GM23338 (cell line): ENCODE measurements around the gene DDN. TPM values are rescaled to one million over a fixed set of nuclear protein-coding genes. Genes with fewer than 3 reads are reported as not detected.
A peak's percentile ranks its signal among the peaks of the same experiment; 100 is the strongest.

Experiments
- ATAC-seq: fragments of 200-7000 bp; cut with Tn5 transposase; 3 replicates; pipeline ENCODE4 v1.9.1; 2020
- DNase-seq: peaks from one replicate; pipeline ENCODE4 v3.0.0-alpha.2; 2015; ENCODE audit warnings: low spot score
- H2AFZ ChIP-seq: fragments of 200-600 bp; sonication (generic); 2 replicates; pipeline ENCODE4 v1.8.0; 2016; ENCODE audit warnings: antibody characterized with exemption, mild to moderate bottlenecking, moderate library complexity
- H3F3A ChIP-seq: fragments of 200-600 bp; sonication (generic); replicated peaks from 2 replicates; pipeline ENCODE4 v1.8.0; 2017; ENCODE audit warnings: antibody characterized with exemption, mixed run types, low read depth
- H3K27ac ChIP-seq: fragments of 200-600 bp; sonication (generic); 2 replicates; pipeline ENCODE4 v1.6.1; 2016; ENCODE audit warnings: low read depth
- H3K27me3 ChIP-seq: fragments of 200-600 bp; sonication (generic); 2 replicates; pipeline ENCODE4 v1.8.0; 2016; ENCODE audit warnings: mild to moderate bottlenecking, mixed run types, moderate library complexity; ENCODE audit not compliant: insufficient read depth
- H3K36me3 ChIP-seq: fragments of 200-600 bp; sonication (generic); 2 replicates; pipeline ENCODE4 v1.8.0; 2016; ENCODE audit warnings: mild to moderate bottlenecking; ENCODE audit not compliant: insufficient read depth
- H3K4me1 ChIP-seq: fragments of 200-600 bp; sonication (generic); 2 replicates; pipeline ENCODE4 v1.8.0; 2016; ENCODE audit warnings: mild to moderate bottlenecking, moderate library complexity; ENCODE audit not compliant: insufficient read depth
- H3K4me2 ChIP-seq: fragments of 200-600 bp; sonication (generic); 2 replicates; pipeline ENCODE4 v1.7.1; 2017; ENCODE audit warnings: mixed run types
- H3K4me3 ChIP-seq: fragments of 200-600 bp; sonication (generic); 2 replicates; pipeline ENCODE4 v1.6.1; 2016; ENCODE audit warnings: mixed run types
- H3K79me2 ChIP-seq: fragments of 200-600 bp; sonication (generic); replicated peaks from 2 replicates; pipeline ENCODE4 v1.8.0; 2017; ENCODE audit warnings: mild to moderate bottlenecking; ENCODE audit not compliant: insufficient read depth
- H3K9me2 ChIP-seq: fragments of 200-600 bp; sonication (generic); 2 replicates; pipeline ENCODE4 v1.8.0; 2017; ENCODE audit not compliant: insufficient read depth
- H4K20me1 ChIP-seq: fragments of 200-600 bp; sonication (generic); replicated peaks from 2 replicates; pipeline ENCODE4 v1.8.0; 2017; ENCODE audit warnings: mild to moderate bottlenecking; ENCODE audit not compliant: insufficient read depth
- H3K27ac Mint-ChIP-seq: 2 replicates; pipeline ENCODE4 v1.8.0; 2020; ENCODE audit warnings: inconsistent platforms, mild to moderate bottlenecking, moderate library complexity, mixed read lengths
- H3K27me3 Mint-ChIP-seq: 3 replicates; pipeline ENCODE4 v1.8.0; 2022; ENCODE audit warnings: low read depth, mild to moderate bottlenecking, moderate library complexity, mixed read lengths, inconsistent platforms; ENCODE audit not compliant: insufficient read depth, poor library complexity
- H3K36me3 Mint-ChIP-seq: 3 replicates; pipeline ENCODE4 v1.8.0; 2021; ENCODE audit warnings: low read depth, mild to moderate bottlenecking, inconsistent platforms, moderate library complexity, mixed read lengths
- H3K4me1 Mint-ChIP-seq: 3 replicates; pipeline ENCODE4 v1.8.0; 2020; ENCODE audit warnings: mild to moderate bottlenecking, inconsistent platforms, mixed read lengths
- H3K4me3 Mint-ChIP-seq: 3 replicates; pipeline ENCODE4 v1.8.0; 2021; ENCODE audit warnings: moderate library complexity, mild to moderate bottlenecking, inconsistent platforms, mixed read lengths
- H3K9me3 Mint-ChIP-seq: 3 replicates; pipeline ENCODE4 v1.8.0; 2020; ENCODE audit warnings: moderate library complexity, mild to moderate bottlenecking, inconsistent platforms, mixed read lengths
- EZH2 ChIP-seq: fragments of 200-600 bp; sonication (generic); IDR thresholded peaks from one replicate; pipeline ENCODE4 v1.8.0; 2017; ENCODE audit warnings: antibody characterized with exemption, mild to moderate bottlenecking, low read depth; ENCODE audit not compliant: unreplicated experiment
- EZH2phosphoT487 ChIP-seq: fragments of 200-600 bp; sonication (generic); IDR thresholded peaks from one replicate; pipeline ENCODE4 v1.8.1; 2018; ENCODE audit warnings: antibody characterized with exemption; ENCODE audit not compliant: unreplicated experiment
- JUNB ChIP-seq: IDR thresholded peaks from one replicate; pipeline ENCODE4 v1.6.1; 2016; ENCODE audit warnings: antibody characterized with exemption; ENCODE audit not compliant: unreplicated experiment
- NANOG ChIP-seq: IDR thresholded peaks from 2 replicates; pipeline ENCODE4 v1.6.1; 2016; ENCODE audit warnings: antibody characterized with exemption, borderline replicate concordance
- POLR2AphosphoS5 ChIP-seq: IDR thresholded peaks from 2 replicates; pipeline ENCODE4 v1.6.1; 2016; ENCODE audit warnings: antibody characterized with exemption, low read depth
- STAT1 ChIP-seq: IDR thresholded peaks from one replicate; pipeline ENCODE4 v1.6.1; 2016; ENCODE audit warnings: antibody characterized with exemption; ENCODE audit not compliant: unreplicated experiment
- ZNF114 ChIP-seq: fragments of 250-450 bp; sonication (Bioruptor Pico); IDR thresholded peaks from 2 replicates; pipeline ENCODE4 v1.5.0; 2020; ENCODE audit warnings: mild to moderate bottlenecking, moderate library complexity
- polyA plus RNA-seq: library from polyadenylated mRNA; unstranded; fragments of >200 nt; fragmentation: Nextera tagmentation; extraction: Ambion mirVana; gene quantifications from 2 replicates; pipeline ENCODE4 v1.2.1, GENCODE V29; 2016
- total RNA-seq: library from RNA; depleted of rRNA; stranded (reverse); fragments of >200 nt; shearing (Covaris generic); gene quantifications from 2 replicates; pipeline ENCODE4 v1.2.3, GENCODE V29; 2014
- TF ChIP-seq, protein P1 (sequence below): IDR thresholded peaks from one replicate; pipeline ENCODE4 v1.6.1; 2018; ENCODE audit warnings: antibody characterized with exemption; ENCODE audit not compliant: unreplicated experiment
- TF ChIP-seq, protein P2 (sequence below), 2 experiments: fragments of 200-600 bp in 1 of 2; sonication (generic) in 1 of 2; conservative IDR thresholded peaks; 2 replicates each; pipeline versions ENCODE4 v1.5.1 to v1.6.1; 2016 to 2017; ENCODE audit warnings: antibody characterized with exemption in 2 of 2, low read depth in 2 of 2, mild to moderate bottlenecking in 2 of 2, moderate library complexity in 1 of 2
- TF ChIP-seq, protein P3 (sequence below): fragments of 250-450 bp; sonication (Bioruptor Pico); IDR thresholded peaks from 2 replicates; pipeline ENCODE4 v1.5.0; 2020; ENCODE audit warnings: mild to moderate bottlenecking, moderate library complexity
- TF ChIP-seq, protein P4 (sequence below): IDR thresholded peaks from 2 replicates; pipeline ENCODE4 v1.6.1; 2016; ENCODE audit warnings: antibody characterized with exemption

DDN gene
- total and polyA plus RNA-seq, 2 experiments from 2014 or later = 0.10 TPM; not detected in 1

DNA sequence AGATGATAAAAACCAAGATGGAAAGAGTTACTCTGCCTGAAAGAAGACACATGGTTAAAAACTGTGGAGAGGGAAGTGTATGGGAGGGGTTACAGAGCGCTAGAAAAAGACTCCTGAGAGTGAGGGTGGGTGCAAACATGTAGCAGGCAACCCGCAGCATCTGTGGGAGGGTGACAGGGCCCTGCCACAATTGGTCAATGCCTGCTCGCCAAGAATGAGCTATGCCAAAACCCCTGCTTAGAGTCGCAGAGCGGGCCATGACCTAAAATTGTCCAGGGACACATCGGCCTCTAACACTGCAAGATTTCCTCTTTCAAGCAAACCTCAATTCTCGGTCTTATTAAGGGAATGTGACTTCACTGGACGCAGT, 18.7 kb upstream of the DDN start:
- Histone ChIP-seq H3K4me3 (peak overlapping the region; percentile 81), H3K79me2 (no peaks in the 10 kb centered on the region), H3K9me2 (no peaks in the 10 kb centered on the region), H2AFZ (peak overlapping the region; percentile 91), H3K27ac (peak overlapping the region; percentile 94), H3K36me3 (peaks cover 10% of the 10 kb centered on the region), H3K4me2 (peak overlapping the region; percentile 88), H3K4me1 (peaks cover 5% of the 10 kb centered on the region; the same call in 1 of the 2 replicates), H4K20me1 (peaks cover 7% of the 10 kb centered on the region; the same call in 1 of the 2 replicates), H3K27me3 (no peaks in the 10 kb centered on the region), H3F3A (peaks cover 16% of the 10 kb centered on the region; the same call in 1 of the 2 replicates)
- Mint-ChIP-seq H3K36me3 (peaks cover 19% of the 10 kb centered on the region), H3K27ac (peak overlapping the region; percentile 97), H3K9me3 (no peaks in the 10 kb centered on the region), H3K4me1 (peaks cover 18% of the 10 kb centered on the region; the same call in 2 of the 3 replicates), H3K27me3 (peaks cover 20% of the 10 kb centered on the region), H3K4me3 (peak overlapping the region; percentile 93)
- ATAC-seq (peak; percentile 5), DNase-seq (no peak)
- TF ChIP-seq, protein P1, sequence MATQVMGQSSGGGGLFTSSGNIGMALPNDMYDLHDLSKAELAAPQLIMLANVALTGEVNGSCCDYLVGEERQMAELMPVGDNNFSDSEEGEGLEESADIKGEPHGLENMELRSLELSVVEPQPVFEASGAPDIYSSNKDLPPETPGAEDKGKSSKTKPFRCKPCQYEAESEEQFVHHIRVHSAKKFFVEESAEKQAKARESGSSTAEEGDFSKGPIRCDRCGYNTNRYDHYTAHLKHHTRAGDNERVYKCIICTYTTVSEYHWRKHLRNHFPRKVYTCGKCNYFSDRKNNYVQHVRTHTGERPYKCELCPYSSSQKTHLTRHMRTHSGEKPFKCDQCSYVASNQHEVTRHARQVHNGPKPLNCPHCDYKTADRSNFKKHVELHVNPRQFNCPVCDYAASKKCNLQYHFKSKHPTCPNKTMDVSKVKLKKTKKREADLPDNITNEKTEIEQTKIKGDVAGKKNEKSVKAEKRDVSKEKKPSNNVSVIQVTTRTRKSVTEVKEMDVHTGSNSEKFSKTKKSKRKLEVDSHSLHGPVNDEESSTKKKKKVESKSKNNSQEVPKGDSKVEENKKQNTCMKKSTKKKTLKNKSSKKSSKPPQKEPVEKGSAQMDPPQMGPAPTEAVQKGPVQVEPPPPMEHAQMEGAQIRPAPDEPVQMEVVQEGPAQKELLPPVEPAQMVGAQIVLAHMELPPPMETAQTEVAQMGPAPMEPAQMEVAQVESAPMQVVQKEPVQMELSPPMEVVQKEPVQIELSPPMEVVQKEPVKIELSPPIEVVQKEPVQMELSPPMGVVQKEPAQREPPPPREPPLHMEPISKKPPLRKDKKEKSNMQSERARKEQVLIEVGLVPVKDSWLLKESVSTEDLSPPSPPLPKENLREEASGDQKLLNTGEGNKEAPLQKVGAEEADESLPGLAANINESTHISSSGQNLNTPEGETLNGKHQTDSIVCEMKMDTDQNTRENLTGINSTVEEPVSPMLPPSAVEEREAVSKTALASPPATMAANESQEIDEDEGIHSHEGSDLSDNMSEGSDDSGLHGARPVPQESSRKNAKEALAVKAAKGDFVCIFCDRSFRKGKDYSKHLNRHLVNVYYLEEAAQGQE = no peak
- TF ChIP-seq JUNB = no peak
- TF ChIP-seq, protein P2, sequence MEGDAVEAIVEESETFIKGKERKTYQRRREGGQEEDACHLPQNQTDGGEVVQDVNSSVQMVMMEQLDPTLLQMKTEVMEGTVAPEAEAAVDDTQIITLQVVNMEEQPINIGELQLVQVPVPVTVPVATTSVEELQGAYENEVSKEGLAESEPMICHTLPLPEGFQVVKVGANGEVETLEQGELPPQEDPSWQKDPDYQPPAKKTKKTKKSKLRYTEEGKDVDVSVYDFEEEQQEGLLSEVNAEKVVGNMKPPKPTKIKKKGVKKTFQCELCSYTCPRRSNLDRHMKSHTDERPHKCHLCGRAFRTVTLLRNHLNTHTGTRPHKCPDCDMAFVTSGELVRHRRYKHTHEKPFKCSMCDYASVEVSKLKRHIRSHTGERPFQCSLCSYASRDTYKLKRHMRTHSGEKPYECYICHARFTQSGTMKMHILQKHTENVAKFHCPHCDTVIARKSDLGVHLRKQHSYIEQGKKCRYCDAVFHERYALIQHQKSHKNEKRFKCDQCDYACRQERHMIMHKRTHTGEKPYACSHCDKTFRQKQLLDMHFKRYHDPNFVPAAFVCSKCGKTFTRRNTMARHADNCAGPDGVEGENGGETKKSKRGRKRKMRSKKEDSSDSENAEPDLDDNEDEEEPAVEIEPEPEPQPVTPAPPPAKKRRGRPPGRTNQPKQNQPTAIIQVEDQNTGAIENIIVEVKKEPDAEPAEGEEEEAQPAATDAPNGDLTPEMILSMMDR (conservative IDR thresholded peaks at IDR 0.05; ENCODE audit: low read depth in 2 of 2) = no peak
- no peak for TF ChIP-seq EZH2phosphoT487
- TF ChIP-seq, protein P3, sequence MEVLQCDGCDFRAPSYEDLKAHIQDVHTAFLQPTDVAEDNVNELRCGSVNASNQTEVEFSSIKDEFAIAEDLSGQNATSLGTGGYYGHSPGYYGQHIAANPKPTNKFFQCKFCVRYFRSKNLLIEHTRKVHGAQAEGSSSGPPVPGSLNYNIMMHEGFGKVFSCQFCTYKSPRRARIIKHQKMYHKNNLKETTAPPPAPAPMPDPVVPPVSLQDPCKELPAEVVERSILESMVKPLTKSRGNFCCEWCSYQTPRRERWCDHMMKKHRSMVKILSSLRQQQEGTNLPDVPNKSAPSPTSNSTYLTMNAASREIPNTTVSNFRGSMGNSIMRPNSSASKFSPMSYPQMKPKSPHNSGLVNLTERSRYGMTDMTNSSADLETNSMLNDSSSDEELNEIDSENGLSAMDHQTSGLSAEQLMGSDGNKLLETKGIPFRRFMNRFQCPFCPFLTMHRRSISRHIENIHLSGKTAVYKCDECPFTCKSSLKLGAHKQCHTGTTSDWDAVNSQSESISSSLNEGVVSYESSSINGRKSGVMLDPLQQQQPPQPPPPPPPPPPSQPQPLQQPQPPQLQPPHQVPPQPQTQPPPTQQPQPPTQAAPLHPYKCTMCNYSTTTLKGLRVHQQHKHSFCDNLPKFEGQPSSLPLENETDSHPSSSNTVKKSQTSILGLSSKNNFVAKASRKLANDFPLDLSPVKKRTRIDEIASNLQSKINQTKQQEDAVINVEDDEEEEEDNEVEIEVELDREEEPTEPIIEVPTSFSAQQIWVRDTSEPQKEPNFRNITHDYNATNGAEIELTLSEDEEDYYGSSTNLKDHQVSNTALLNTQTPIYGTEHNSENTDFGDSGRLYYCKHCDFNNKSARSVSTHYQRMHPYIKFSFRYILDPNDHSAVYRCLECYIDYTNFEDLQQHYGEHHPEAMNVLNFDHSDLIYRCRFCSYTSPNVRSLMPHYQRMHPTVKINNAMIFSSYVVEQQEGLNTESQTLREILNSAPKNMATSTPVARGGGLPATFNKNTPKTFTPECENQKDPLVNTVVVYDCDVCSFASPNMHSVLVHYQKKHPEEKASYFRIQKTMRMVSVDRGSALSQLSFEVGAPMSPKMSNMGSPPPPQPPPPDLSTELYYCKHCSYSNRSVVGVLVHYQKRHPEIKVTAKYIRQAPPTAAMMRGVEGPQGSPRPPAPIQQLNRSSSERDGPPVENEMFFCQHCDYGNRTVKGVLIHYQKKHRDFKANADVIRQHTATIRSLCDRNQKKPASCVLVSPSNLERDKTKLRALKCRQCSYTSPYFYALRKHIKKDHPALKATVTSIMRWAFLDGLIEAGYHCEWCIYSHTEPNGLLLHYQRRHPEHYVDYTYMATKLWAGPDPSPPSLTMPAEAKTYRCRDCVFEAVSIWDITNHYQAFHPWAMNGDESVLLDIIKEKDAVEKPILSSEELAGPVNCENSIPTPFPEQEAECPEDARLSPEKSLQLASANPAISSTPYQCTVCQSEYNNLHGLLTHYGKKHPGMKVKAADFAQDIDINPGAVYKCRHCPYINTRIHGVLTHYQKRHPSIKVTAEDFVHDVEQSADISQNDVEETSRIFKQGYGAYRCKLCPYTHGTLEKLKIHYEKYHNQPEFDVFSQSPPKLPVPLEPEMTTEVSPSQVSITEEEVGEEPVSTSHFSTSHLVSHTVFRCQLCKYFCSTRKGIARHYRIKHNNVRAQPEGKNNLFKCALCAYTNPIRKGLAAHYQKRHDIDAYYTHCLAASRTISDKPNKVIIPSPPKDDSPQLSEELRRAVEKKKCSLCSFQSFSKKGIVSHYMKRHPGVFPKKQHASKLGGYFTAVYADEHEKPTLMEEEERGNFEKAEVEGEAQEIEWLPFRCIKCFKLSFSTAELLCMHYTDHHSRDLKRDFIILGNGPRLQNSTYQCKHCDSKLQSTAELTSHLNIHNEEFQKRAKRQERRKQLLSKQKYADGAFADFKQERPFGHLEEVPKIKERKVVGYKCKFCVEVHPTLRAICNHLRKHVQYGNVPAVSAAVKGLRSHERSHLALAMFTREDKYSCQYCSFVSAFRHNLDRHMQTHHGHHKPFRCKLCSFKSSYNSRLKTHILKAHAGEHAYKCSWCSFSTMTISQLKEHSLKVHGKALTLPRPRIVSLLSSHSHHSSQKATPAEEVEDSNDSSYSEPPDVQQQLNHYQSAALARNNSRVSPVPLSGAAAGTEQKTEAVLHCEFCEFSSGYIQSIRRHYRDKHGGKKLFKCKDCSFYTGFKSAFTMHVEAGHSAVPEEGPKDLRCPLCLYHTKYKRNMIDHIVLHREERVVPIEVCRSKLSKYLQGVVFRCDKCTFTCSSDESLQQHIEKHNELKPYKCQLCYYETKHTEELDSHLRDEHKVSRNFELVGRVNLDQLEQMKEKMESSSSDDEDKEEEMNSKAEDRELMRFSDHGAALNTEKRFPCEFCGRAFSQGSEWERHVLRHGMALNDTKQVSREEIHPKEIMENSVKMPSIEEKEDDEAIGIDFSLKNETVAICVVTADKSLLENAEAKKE (CRISPR knock-in tag) = no peak
- TF ChIP-seq, protein P4, sequence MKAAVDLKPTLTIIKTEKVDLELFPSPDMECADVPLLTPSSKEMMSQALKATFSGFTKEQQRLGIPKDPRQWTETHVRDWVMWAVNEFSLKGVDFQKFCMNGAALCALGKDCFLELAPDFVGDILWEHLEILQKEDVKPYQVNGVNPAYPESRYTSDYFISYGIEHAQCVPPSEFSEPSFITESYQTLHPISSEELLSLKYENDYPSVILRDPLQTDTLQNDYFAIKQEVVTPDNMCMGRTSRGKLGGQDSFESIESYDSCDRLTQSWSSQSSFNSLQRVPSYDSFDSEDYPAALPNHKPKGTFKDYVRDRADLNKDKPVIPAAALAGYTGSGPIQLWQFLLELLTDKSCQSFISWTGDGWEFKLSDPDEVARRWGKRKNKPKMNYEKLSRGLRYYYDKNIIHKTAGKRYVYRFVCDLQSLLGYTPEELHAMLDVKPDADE = no peak
- TF ChIP-seq POLR2AphosphoS5 = no peak
- no peak for TF ChIP-seq EZH2
- no peak for TF ChIP-seq STAT1
- TF ChIP-seq ZNF114 (CRISPR knock-in tag) = no peak
- TF ChIP-seq NANOG = no peak
